K562 (cell line): ENCODE measurements around the gene RNASEH2A. TPM values are rescaled to one million over a fixed set of nuclear protein-coding genes. Genes with fewer than 3 reads are reported as not detected.

ENCODE experiments used
- ARID1B ChIP-seq: fragments of 450-650 bp; IDR thresholded peaks from 2 replicates; pipeline ENCODE4 v1.6.1; 2016; ENCODE audit warnings: antibody characterized with exemption, mild to moderate bottlenecking, inconsistent platforms
- CHD7 ChIP-seq: fragments of 200-600 bp; sonication (generic); IDR thresholded peaks from one replicate; pipeline ENCODE4 v1.6.1; 2012; ENCODE audit warnings: mild to moderate bottlenecking, low read depth, low read length, inconsistent platforms
- DIDO1 ChIP-seq: fragments of 450-650 bp; IDR thresholded peaks from 2 replicates; pipeline ENCODE4 v1.6.1; 2016; ENCODE audit warnings: low read depth, missing biosample characterization, missing genetic modification characterization
- HMGN3 ChIP-seq: IDR thresholded peaks from 2 replicates; pipeline ENCODE4 v1.6.1; 2011; ENCODE audit warnings: borderline replicate concordance, low read depth, mild to moderate bottlenecking, mixed read lengths, low read length; ENCODE audit not compliant: insufficient read length; ENCODE audit errors: extremely low read depth
- MAFF ChIP-seq: IDR thresholded peaks from 2 replicates; pipeline ENCODE4 v1.6.1; 2012; ENCODE audit warnings: low read length, improper control_type of control experiment
- MEIS2 ChIP-seq: fragments of 450-650 bp; IDR thresholded peaks from 2 replicates; pipeline ENCODE4 v1.6.1; 2014; ENCODE audit warnings: mild to moderate bottlenecking; ENCODE audit not compliant: partially characterized antibody
- NR2C2 ChIP-seq, 2 experiments: fragments of 200-800 bp in 1 of 2; sonication (Bioruptor generic) in 1 of 2; sonication (generic) in 1 of 2; formaldehyde crosslinking in 1 of 2; IDR thresholded peaks; 2 replicates each; pipeline versions ENCODE4 v1.6.1 to v1.8.0; 2016 to 2022; ENCODE audit warnings: mild to moderate bottlenecking in 1 of 2, missing compliant biosample characterization in 1 of 2, missing genetic modification characterization in 1 of 2, missing genetic modification reagents in 1 of 2
- RBFOX2 ChIP-seq: fragments of 200-400 bp; formaldehyde crosslinking; IDR thresholded peaks from 2 replicates; pipeline ENCODE4 v1.6.1; 2017; ENCODE audit warnings: low read depth, mild to moderate bottlenecking, low read length, moderate library complexity
- SRSF3 ChIP-seq: fragments of 200-400 bp; formaldehyde crosslinking; IDR thresholded peaks from 2 replicates; pipeline ENCODE4 v1.6.1; 2016; ENCODE audit warnings: mild to moderate bottlenecking, low read length, moderate library complexity; ENCODE audit not compliant: insufficient read depth
- ZFX ChIP-seq: sonication (generic); formaldehyde crosslinking; IDR thresholded peaks from 2 replicates; pipeline ENCODE4 v1.8.0; 2022; ENCODE audit warnings: mild to moderate bottlenecking, missing genetic modification reagents, moderate library complexity
- ZNF24 ChIP-seq: fragments of 450-650 bp; IDR thresholded peaks from 2 replicates; pipeline ENCODE4 v1.6.1; 2016
- ZNF76 ChIP-seq: fragments of 250-450 bp; sonication (Bioruptor Pico); IDR thresholded peaks from 2 replicates; pipeline ENCODE4 v1.4.0; 2020; ENCODE audit warnings: mild to moderate bottlenecking, moderate library complexity, borderline replicate concordance
- polyA plus RNA-seq, 8 experiments: library from polyadenylated mRNA; depleted of rRNA in 4 of 8; stranded (reverse) in 5 of 8; unstranded in 3 of 8; fragments of >200 nt; fragmentation: Nextera tagmentation in 2 of 8; fragmentation: Illumina TruSeq in 1 of 8; extraction: Ambion mirVana in 2 of 8; extraction: Trizol in 1 of 8; gene quantifications; 2 replicates each; pipeline versions ENCODE4 v1.2.1 to v1.2.3, GENCODE V29; 2011 to 2014; ENCODE audit warnings: inconsistent platforms in 1 of 8, missing spikeins in 1 of 8
- total RNA-seq, 7 experiments: library from RNA; depleted of rRNA in 6 of 7; stranded (reverse); fragments of >200 nt in 6 of 7; fragmentation: Illumina TruSeq in 2 of 7; extraction: Trizol in 2 of 7; gene quantifications; 2 replicates each; pipeline versions ENCODE4 v1.2.1 to v1.2.3, GENCODE V29; 2011 to 2021; ENCODE audit warnings: low replicate concordance in 1 of 7
- TF ChIP-seq, protein P1 (sequence below): fragments of 200-400 bp; formaldehyde crosslinking; IDR thresholded peaks from 2 replicates; pipeline ENCODE4 v1.6.1; 2017; ENCODE audit warnings: mild to moderate bottlenecking, low read depth, low read length, moderate library complexity

The RNASEH2A gene
- total and polyA plus RNA-seq, 9 of the 15 experiments (the other 6 are each of a cell fraction or from before 2014, with no cell fraction given): 22.3 to 78.0 (median 61.7) TPM

DNA sequence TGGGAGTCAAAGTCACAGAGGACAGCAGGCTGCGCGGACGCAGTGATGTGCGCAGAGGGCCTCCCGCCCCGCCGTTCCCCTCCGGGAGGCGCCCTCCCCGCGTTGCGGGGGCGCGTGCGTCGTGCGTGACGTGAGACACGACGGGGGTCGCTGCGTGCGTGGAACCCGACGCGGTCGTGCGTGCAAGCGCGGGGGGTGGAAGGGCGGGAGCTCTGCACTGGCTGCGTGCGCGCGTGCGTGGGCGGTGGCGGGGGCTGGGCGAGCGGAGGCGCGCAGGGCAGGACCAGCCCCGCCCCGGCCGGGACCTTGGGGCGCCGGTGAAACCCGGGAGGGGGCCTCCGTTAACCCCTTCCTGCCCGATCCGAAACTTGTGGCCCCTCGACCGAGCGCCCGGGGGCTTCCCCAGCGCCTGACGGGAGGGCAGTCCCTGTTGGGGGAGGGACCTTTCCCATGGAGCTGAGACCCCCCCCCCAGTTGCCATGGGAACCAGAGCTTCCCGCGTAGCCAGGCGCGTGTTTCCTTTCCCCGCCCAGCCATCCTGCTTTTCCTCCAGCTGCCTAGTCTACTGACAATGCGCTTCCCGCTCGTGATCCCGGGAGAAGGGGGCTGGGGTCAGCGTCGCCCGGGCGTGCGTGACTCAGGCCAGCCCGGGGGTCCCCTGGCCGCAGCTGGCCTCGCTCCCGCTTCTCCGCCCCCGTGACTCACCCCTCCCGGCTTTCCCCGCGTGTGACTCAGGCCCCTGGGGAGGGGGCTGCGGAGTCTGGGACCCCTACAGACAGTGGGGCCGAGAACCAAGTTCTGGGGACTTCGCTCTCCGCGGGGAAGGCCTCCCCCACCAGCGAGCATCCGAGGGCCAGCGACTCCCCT, 23.7 kb upstream of the RNASEH2A start (continued):
- TF ChIP-seq NR2C2 (CRISPR knock-in tag; IDR thresholded peaks at IDR 0.05) (no peak; the same call in 1 of the 2 replicates), NR2C2 (tag; IDR thresholded peaks at IDR 0.05) (peak; percentile 83), SRSF3 (no peak), MAFF (no peak), RBFOX2 (peak; percentile 83), MEIS2 (no peak), HMGN3 (peak; percentile 89), ARID1B (peak; percentile 50; the same call in 1 of the 2 replicates), ZFX (CRISPR knock-in tag) (peak; percentile 53), CHD7 (no peak), ZNF76 (CRISPR knock-in tag) (no peak; the same call in 1 of the 2 replicates), ZNF24 (0 out of 2 replicates have a peak, but pooled peaks have one; percentile 21), DIDO1 (tag) (no peak)
- TF ChIP-seq, protein P1, sequence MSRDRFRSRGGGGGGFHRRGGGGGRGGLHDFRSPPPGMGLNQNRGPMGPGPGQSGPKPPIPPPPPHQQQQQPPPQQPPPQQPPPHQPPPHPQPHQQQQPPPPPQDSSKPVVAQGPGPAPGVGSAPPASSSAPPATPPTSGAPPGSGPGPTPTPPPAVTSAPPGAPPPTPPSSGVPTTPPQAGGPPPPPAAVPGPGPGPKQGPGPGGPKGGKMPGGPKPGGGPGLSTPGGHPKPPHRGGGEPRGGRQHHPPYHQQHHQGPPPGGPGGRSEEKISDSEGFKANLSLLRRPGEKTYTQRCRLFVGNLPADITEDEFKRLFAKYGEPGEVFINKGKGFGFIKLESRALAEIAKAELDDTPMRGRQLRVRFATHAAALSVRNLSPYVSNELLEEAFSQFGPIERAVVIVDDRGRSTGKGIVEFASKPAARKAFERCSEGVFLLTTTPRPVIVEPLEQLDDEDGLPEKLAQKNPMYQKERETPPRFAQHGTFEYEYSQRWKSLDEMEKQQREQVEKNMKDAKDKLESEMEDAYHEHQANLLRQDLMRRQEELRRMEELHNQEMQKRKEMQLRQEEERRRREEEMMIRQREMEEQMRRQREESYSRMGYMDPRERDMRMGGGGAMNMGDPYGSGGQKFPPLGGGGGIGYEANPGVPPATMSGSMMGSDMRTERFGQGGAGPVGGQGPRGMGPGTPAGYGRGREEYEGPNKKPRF: no peak
